HG02798 (cell line): ENCODE measurements around the gene TPM1.

Experiments
- ATAC-seq: cut with Tn5 transposase; IDR thresholded peaks from one replicate; pipeline ENCODE4 v1.9.1; 2021; ENCODE audit warnings: mild to moderate bottlenecking; ENCODE audit not compliant: unreplicated experiment, poor library complexity

TPM1 gene

GRCh38 chr15:63052961-63053698 lies 10.6 kb downstream of the TPM1 start:
- no peak for ATAC-seq

- ATAC-seq = no peak
These were observed 11.7 kb downstream of the TPM1 start for GRCh38 chr15:63054281-63054683.

DNA sequence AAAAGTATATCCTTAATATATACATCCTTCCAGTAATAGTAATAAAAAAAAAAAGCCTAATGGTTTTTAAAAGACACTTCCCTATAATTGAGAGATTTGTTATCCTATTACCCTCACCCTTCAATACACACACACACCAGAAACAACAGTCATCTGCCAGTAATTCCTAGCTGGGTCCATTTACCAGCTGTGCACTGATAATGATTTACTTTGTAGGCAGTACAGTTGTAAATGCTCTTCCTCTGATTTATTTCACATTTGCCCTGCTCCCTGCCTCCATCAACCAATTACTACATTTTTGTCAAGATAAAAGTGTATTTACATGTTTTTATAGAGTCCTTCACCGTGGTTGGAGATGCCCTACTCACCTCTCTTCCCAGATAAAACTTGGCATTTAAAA lies 12.4 kb downstream of the TPM1 start:
- no peak for ATAC-seq

GRCh38 chr15:63056829-63057228 lies 14.3 kb downstream of the TPM1 start:
- no peak for ATAC-seq

DNA sequence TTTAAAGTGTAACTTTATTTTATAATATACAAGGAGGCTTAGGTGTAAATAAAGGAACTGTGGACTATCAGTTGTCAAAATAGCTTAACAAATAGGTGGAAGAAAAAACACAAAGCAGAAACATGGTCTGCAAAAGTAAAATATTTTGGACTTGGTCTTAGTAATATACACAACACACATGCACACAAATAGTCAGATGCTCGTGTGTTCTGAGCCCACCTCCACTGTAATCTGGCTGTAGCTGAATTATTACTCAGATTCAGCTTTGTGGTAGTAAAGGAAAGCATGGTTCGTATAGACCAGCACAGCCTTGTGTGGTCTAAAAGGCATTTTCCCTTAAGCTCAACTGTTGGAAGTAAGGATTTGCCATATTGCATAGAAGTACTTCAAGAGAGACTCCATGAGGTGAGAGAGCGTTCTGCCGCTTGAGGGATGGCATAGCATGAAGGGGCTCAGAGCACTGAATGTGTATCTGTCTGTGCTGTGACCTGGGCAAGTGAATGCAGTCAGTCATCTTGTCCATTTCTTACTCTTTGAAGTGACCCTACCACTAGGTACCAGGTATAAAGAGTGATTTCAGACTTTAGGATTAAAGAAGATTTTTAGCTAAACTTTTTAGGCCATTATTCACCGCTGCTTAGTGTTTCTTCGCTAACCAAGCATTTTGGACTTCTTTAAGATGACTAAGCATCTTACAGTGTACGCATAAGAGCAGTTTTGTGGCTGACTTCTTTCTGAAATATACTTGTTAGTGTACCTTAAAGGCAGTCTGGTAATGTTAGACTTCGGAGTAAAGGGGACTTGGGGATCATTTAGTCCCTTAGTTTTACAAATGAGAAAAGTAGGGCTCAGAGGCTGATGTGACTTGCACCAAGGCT lies 15.2 kb downstream of the TPM1 start:
- ATAC-seq = no peak

DNA sequence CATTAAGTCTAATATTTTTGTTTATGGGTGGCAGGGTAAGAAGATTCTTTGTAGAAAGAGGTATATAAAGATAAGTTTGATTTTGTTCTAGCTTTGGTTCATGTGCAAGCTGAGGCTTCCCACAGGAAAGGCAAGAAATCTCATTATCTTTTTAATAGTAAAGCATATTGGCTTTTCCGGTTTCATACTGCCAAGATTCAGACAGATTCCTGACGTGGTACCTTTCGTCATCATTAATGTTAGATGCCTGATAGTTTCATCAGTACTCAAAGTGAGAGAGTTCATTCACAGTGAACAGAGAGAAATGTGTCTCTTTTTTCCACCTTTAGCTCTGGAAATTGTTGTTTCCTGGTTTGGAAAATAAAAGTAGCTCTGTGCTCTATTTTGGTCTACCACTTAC lies 16.5 kb downstream of the TPM1 start:
- no peak for ATAC-seq

- ATAC-seq = no peak
These were observed 17.1 kb downstream of the TPM1 start for GRCh38 chr15:63059573-63060216.

GRCh38 chr15:63060699-63061098 lies 18.2 kb downstream of the TPM1 start:
- ATAC-seq = no peak

DNA sequence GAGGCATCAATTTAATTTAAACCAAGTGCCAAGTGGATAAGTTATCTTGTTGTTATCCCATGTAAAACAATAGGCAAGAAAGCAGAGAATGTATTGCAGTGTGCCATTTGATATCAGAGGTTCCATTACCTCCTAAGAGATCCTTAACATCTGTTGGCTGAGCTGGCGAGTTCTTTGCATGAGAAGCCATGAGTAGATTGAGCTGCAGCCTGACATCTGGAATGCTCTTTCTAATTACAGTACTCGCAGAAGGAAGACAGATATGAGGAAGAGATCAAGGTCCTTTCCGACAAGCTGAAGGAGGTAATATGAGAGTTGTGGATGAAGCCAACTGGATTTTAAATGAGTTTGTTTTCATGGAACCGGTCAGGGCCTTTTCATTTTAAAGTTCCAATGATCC lies 19.4 kb downstream of the TPM1 start:
- ATAC-seq = no peak

DNA sequence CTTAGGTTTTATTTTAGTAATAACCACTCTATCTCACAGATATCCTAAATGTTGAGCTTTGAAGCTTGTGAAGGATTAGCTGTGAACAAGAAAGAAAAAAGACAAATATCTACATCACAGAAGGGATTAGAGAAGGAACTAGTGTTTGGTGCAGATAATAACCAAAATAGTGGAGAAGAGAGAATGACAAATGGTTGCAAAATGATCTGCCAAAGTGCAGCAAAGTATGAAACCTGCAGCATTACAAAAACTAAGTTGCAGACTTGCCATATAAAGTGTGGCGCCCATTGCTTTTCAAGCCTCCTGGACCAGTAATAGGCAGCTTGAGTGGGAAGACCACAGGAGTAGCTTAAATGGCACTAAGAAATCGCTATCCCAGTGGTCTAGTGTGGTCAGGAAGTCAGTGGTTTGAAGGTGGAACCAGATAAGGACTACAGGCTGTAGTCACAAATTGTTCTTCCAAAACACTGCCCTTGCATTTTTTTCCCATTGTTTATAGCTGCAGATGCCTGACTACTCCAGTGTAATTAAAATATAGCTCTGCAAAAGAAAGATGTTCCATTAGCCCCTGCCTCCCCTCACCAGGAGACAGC lies 20.7 kb downstream of the TPM1 start:
- no peak for ATAC-seq

- ATAC-seq = no peak
These were observed 21.4 kb downstream of the TPM1 start for GRCh38 chr15:63063877-63064409.

DNA sequence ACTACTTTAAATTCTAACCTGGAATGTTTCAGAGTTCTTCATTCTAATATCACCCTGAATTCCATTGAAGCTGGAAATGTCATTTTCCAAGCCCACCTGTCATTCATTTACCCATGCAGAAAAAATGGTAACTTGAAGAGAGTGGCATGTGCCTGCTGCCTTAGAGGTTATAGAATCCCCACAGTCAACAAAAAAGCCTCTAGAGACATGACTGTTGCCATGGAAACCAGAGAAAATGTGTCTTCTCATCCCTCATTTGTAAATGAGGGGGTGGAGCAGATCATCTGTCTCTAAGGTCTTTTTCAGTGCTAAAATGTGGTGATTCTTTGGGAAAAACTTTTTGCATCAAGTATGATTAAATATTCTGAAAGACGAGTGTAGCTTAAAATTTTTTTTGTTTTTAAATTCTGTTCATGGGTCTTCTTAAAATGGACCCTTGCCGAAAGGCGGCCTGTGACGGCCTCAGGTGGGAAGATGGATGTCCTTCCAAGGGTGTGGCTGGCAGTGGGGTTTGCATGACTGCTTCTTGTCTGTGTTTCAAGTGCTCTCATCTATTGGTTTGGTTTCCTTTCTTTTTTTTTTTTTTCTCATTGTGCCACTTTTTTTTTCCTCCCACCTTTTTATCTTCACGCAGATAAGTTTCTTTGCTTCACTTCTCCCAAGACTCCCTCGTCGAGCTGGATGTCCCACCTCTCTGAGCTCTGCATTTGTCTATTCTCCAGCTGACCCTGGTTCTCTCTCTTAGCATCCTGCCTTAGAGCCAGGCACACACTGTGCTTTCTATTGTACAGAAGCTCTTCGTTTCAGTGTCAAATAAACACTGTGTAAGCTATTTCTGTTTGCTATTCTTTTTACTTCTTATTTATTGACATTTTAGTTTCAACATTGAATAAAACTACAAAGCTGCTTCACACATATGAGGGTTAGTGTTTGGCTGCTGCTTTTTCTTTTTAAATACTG lies 23.0 kb downstream of the TPM1 start:
- no peak for ATAC-seq

- ATAC-seq = no peak
These were observed 23.7 kb downstream of the TPM1 start for GRCh38 chr15:63066272-63066671.

GRCh38 chr15:63067306-63067705 lies 24.8 kb downstream of the TPM1 start:
- no peak for ATAC-seq

- ATAC-seq = no peak
These were observed 25.6 kb downstream of the TPM1 start for GRCh38 chr15:63067976-63068743.

- no peak for ATAC-seq
These were observed 27.1 kb downstream of the TPM1 start for GRCh38 chr15:63069616-63070090.

GRCh38 chr15:63070681-63071129 lies 28.2 kb downstream of the TPM1 start:
- ATAC-seq = no peak

GRCh38 chr15:63071288-63071909 lies 28.9 kb downstream of the TPM1 start:
- no peak for ATAC-seq
